ENCODE results near the gene HIVEP2. TPM values are rescaled to one million over a fixed set of nuclear protein-coding genes. Genes with fewer than 3 reads are reported as not detected.

Gene HIVEP2
- total RNA-seq, 1 experiment from 2014 or later: 8.2 TPM

DNA sequence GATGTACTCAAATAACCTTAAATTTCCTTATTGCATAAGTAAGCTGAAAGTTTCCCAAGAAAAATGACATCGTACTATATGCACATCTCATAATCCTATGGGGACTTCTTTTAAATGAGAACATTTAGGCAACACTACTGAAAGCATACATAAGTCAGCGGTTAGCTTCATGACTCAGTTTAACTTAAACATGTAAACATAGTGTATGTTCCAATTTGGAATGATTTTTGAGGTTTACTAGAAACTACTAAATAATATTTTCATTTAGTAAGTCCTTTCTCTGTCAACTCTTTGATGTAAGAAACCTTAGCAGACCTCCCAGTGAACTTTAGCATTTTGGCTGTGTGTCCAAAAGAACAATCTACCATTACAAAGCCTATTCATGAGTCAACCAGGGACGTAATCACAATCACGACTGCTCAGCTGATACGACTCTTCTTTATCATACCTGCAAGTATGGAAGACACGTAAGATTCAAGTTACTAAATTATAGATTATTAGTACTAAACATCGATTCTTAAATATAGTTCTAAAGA, 19.3 kb downstream of the HIVEP2 start:
- peak; percentile 41 for DNase-seq (ENCODE audit: low read depth)

DNA sequence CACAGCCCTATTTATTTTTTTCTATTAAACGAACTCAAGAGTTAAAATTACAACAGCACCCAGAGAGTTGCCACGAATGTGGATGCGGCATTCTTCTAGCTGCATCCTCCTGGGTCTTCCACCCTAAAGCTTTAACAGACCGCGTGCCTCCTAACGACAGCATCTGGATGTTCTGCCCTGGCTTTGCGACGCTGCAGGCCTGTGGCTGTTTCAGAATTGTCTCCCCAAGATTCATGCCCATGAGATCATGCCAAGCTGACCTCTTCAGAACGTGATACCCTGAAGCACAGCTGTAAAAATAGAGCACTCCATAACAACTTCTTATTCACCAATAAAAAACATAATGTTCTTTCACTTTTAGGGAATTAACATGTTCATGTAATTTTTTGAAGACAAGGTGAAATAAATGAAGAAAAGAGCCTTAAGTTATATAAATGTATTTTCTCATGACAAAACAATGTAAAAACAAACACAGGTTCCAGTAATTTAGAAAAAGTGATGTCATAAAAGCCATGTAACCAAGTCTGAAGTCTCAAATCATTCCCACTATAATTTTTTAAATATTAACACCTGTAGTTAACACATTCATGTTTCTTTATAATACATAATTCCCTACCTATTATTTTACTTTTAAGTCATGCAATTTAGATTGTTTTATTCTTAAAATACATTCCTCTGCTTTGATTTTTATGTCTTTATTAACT, 26.5 kb downstream of the HIVEP2 start:
- DNase-seq (ENCODE audit: low read depth): no peak

DNA sequence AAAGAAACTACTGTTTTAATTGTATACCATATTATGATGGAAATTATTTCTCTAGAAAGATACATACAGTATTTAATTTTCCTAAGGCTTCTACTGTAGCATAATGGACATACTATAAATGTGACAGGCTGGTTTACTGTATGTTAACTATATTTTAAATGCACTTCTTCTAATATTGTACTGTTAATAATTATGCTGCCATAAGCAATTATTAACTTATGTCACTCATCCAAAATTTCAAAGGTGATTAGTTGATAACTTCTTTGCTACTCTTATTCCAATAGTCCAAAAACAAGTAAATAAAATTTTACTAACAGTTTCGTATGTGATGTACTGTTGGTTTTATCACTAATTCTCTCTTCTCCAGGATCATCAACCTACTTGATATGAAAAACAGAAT, 28.1 kb downstream of the HIVEP2 start:
- DNase-seq (ENCODE audit: low read depth): no peak

DNA sequence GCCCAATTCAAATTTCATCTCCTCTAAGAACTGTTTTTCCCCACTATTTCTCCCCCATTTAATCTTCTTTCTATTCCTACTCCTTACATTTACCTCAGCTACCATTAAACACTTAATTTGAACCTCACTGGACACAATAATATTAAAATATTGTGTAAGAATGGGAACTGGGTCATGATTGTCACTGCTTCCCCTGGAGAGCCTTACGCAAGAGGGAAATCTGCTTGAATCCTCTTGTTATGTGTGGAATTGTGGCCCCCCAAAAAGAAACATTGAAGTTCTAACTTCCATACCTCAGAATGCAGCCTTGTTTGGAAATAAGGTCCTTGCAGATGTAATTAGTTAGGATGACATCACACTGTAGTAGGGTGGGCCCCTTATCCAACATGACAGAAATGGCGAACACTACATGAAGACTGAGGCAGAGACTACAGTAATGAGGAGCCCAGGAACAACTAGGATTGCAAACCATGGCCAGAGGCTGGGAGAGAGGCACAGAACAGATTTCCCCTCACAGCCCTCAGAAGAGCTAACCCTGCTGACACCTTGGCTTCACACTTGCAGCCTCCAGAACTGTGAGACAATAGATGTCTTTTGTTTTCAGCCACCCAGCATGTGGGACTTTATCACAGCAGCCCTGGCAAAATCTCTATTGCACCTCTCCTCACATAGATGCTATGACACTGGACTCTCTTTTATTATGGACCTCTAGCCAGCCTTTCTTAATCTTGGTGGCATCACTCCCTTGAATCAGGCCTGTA, 29.9 kb downstream of the HIVEP2 start:
- no peak for DNase-seq (ENCODE audit: low read depth)

DNA sequence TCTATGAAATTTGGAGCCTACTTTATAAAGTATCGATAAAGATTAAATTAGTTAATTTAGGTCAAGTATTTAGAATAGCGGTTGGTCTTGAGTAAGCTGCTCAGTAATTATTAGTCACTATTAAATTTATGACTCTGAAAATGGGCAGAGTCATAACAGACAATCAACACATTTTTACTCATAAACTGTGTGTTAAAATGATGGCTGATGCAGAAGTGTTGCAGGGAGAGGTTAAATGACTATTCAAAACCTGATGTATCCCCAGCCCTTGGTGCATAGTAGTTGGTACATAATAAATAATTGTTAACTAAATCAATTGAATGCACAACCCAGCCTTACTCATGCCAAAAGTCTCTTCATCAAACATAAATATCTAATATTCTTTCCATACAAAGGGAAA, 30.6 kb downstream of the HIVEP2 start:
- DNase-seq (ENCODE audit: low read depth): no peak

DNA sequence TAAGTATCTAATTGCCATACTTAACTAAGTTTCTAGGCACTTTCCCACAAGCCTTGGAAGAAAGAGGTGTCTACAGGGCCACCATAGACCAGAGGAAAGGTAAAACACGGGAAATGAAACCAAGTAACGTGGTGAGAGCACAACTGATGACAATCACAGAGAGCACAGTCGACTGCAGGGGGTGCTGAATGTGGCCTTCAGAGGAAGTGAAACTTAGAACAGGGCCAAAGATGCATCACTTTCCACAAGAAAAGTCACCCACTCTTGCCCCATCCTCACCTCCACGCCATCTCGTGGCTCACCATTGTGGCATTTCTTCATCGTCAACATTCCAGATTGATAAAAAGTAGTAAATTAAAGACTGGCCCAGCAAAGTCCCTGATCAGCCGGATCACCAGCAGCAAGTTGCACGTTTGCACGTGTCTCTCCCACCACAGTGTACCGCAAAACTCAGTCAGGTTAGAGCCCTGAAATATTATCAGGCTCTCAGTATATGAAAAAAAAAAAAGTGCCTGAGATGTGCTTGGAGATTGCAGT, 31.4 kb downstream of the HIVEP2 start:
- no peak for DNase-seq (ENCODE audit: low read depth)

DNA sequence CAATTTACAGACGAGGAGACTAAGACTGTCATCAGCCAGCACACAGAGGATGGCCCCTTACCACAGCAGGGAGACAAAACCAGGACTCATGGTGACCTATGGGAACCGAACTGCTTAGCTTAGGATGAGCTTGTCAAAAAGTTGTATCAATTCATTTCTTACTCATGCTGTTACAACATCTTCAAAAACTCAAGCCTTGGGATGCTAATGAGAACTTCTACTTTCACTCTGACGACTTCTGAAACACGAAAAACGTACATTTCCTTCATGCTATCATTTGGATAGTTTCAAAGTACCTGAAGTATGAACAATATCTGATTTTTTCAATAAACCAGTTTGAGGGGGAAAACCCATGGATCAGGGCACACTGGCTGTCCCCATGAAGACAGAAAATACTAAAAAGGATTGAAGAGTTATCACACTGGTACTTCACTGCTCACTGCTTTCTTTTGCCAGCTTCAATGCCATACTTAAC, 31.9 kb downstream of the HIVEP2 start:
- no peak for DNase-seq (ENCODE audit: low read depth)

DNA sequence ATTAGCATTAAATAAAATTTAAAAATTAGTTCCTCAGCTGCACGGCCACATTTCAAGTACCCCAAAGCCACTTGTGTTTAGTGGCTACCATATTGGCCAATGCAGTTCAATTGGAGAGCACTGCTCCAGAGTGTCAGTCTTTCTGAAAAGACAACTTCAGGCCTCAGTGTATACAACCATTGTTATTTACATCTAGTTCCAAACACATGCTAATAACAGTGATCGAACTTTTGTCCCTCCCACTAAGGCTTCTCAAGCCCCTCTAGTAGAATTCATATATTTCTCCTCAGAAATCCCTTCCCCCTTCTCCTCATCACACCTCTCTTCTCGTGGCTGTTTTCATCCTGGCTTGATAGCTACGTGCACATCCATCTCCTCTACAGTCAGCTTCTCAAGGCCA, 32.9 kb downstream of the HIVEP2 start:
- DNase-seq (ENCODE audit: low read depth): no peak

DNA sequence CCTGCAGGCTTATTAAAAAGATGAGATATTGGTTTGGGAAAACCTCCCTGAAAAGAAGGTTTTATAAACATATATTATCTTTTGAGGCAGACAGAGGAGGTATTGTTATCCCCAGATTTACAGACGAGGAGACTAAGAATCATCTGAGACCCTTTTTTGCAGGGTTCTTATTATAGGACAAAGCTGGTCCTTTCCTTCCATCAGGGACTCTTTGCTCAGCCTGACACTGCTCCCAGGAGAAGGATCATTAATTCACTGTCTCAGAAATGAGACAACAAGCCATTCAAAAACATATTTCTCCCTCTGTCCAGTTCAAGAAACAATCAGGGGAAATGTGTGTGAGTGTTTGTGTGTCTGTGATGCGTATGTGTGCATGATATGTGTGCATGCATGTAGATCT, 33.5 kb downstream of the HIVEP2 start:
- no peak for DNase-seq (ENCODE audit: low read depth)

DNA sequence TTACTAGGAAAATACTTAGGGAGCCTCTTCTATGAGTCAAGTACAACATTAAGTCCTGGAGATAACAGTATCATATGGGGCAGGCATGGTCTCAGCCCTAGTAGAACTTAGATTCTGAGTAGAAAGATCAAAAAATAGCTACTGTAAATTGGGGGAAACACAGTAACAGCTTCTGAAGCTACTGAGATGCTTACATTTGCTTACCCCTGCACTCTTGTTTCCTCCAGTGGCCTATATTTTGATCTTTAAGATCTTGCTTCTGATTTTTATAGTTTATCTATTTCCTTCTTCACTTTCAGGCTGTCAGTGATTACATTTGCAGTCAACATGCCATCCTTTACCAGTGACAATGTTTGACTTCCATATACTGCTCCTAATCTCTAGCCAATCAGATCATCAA, 35.3 kb downstream of the HIVEP2 start:
- DNase-seq (ENCODE audit: low read depth): no peak

DNA sequence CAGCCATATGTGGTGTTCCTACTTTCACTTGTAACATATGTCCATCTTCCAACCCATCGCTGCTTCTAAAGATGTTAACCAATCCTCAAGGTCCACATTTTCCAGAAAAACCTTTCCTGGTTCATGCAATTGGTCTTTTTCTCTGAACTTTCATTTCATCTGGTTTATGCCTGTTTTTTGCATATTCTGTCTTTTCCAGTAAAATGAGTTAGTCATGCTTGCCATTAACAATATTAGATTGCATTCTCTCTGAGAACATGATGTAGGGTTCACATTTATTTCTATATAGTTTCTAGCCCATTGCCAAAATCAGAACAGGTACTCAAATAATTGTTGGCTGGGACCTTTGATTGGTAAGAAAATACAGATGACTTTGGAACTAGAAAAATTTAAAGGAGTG, 36.7 kb downstream of the HIVEP2 start:
- no peak for DNase-seq (ENCODE audit: low read depth)

DNA sequence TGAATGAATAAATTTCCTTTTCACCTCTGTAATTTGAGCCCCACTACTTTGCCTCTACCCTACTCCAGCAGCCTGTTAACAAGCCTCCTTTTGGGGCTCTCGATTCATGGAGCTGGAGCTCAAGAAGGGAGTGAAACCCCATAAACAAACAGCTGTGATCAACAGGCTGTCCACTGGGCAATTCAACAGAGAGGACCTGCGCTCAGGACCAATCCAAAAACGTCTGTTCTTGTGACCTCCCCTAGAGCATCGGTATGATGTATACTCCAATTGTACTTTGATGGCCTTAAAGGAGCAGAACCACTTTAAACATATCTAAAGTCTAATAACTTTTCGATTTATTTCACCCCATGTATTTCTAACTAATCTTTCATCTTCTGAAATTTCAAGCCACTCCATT, 37.4 kb downstream of the HIVEP2 start:
- no peak for DNase-seq (ENCODE audit: low read depth)

DNA sequence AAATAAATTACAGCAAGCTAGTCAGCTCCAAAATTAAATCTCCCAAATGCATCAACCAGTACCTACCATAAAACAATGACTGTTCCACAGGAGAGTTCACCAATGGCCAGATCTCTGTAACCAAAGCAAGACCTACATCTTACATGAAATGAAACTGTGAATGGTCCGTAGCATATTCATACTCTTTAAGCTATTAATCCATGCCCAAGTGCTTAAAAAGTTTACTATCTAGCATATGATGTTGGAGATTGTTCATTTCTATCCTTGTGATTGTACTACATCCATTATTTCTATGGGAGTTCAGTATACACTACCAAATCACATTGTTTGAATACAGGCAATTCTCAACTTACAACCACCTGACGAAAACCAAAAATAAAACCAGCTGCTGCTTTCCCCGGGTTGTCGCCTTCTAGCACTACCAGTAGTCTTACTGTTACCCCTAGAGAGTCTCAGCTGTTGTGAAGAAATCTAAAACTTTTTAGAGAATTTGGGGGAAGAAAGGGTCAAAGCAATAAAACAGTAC, 38.0 kb downstream of the HIVEP2 start:
- no peak for DNase-seq (ENCODE audit: low read depth)

DNA sequence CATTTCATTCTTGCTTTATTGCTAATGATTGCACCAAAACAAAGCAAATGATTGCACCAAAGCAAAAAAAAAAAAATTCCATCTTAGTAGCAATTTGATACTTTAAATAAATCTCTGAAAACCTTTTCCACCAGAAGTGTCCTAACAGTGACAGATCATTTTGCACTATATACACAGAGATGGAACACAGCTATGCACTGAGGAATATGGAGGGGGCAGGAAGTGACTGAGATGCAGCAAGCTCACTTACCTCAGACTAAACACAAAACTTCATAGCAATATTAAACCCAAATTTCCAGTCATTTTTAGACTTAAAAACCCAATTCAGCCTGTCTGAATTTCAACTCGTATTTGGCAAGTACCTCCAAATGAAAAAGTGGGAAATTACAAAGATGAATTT, 41.2 kb downstream of the HIVEP2 start:
- DNase-seq (ENCODE audit: low read depth): peak; percentile 46

DNA sequence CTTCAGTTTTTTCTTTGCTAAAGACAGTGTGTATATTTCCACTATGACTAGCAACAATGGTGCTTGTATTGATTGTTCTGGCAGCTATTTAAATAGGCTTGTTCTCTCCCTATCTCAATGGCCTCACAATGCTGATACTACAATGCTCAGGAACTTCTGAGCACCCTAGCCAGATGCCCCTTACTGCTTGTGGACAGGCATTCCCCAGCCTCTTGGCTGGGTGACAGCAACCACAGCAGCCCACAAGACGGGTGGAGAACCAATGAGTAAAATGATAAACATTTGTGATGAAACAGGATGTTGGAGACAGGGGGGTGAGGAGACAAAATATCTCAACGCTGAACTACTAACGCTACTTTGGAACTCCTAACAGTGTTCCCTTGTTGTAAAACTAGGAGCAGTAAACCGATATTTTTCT, 42.3 kb downstream of the HIVEP2 start:
- peak; percentile 98 for DNase-seq (ENCODE audit: low read depth)

DNA sequence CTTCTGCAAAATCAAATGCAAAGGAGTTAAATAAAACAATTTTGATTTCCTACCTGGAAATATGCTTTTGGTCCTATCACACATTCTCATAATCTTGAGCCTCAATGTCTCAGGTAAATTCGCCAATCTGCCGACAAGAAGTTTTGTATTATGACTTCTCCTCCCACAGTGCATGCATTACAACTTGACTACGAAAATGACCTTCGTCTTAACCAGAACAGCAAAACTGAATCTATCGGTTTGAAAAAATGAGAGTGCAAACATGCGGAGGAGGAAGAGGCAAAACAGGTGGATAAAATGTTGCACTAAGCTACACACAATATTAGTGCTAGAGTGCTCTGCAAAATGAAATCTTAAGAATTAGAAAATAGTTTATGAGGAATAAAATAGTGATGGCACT, 43.4 kb downstream of the HIVEP2 start:
- no peak for DNase-seq (ENCODE audit: low read depth)

DNA sequence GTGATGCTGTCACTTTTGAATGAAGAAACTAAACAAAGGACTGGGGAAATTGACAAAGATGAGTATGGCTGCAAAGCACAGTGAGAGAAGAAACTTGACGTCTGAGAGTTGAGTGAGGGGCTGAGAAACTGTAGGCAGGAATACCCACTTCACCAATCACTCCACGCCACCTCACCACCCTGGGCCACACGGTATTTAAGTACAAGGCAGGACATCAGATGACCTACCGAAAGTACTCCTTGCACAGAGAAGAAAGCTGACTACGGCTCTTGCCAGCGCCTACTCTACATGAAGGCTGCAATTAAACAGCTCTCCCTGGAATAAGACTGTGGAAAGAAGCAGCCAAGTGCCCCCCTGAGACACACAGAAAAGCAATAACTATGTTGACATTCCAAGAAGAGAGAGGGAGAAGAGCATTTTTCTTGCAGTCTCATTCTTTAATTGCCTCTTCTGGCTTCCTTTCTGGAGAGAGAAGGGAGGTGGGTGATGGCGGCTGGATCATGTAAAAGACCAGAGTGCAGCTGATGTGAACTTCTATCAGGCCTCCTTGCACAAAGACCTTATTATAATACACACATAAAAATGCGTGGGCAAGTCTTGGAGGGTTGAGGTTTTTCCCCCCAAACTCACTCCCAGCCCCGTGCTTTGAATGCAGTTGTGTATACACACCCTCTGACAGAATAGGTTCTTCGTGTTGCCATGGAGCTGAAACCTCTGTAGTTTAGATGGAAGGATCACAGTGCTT, 44.6 kb downstream of the HIVEP2 start:
- DNase-seq (ENCODE audit: low read depth): no peak

DNA sequence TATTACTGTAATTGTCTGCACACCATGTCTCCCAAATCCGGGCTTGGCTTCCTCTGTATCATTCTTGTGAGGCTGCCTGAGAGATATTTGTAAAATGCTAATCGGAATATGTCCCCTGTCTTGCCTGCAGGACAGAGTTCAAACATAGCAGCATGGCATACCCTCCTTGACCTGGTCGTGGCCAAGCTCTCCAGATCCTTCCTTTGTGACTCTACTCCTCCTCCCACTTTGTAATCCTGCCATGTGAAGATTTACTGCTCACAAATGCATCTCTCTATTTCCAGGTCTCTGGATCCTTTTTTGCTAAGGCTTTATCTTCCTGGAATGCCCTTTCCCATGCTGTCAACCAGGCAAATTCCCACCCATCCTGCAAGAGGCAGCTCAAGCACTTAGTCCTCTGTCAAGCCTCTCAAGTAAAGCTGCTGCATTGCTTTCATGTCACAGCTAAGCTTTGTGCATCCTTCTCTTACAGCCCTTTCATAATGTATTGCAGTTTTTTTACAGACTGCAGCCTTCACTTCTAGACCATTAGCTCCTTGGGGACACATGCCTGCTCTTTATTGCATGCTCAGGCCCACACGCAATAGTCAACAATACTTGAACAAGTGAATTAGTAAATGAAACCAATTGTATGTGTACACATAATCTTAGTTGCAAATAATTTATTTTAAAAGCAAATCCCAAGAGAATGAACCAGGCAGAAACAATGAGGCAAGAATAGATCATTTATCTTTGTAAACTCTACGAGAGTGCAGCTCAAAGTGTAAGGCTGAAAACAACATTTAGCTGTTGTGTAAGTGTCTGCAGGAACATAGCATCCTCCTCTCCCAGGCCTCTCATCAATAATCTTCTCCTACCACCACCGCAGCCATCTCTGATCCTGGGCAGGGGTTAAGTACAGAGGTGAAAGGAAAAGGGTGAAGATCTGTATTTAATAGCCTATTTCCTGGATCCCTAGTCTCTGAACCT, 45.8 kb downstream of the HIVEP2 start:
- DNase-seq (ENCODE audit: low read depth): no peak

DNA sequence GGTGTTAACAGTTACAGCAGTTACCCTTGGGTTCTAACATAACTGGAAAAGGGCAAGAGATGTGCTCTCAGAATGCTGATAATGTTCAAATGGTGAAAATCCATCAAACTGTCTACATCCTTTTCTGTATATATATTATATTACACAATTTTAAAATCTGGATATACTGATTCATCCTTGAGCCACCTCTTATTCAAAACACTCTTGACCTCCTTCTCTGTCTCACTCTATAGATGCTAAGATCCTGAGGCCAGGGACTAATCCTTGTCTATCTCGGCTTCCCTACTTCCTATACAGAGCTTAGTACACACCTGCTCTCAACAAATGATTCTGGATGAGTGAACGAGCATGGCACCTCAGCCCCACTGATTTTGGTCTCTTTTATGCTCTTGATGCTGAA, 47.3 kb downstream of the HIVEP2 start:
- no peak for DNase-seq (ENCODE audit: low read depth)

DNA sequence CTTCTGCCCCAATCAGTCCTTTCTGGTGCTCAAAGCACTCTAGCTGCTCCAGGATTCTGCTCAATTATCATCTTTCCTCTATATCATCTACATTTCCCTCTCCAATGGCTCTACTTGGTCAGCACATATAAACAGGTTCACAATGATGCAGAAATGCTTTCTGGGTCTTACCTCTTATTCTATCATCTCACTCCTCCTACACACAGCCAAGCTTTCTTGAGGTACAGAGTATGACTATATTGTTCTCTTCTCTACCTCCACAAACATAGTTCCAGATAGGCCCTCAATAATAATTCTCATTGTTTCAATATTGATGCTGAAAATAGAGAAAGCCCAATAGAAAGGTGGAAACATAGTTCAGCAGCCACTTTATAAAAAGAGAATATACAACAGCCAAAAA, 48.2 kb downstream of the HIVEP2 start:
- DNase-seq (ENCODE audit: low read depth): no peak

DNA sequence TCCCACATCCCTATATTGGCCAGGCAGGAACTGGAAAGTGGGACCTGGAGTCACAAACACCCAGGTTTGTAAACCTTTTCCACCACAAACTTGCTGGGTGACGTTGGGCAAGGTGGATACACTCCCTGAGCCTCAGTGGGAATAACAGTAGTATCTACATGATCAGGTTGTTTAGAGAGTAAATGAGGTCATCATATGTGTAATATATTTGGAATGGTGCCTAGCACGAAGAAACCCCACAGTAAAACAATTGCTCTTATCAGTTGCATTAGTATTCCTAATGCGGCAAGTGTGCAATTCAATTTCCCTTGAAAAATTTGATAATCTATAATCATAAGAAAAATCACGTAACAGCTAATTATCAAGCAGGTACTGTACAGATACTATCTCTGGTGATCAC, 51.9 kb downstream of the HIVEP2 start:
- peak; percentile 47 for DNase-seq (ENCODE audit: low read depth)

Measured in Daoy (cell line).